Measurements from ENCODE around the gene SLCO4A1.
"Not testable (repeated sequence)": the region's sequence is repeated elsewhere in the genome, so short reads cannot be mapped to it uniquely, and the experiment has no call there.

Gene SLCO4A1

GRCh38 chr20:62666736-62667529 is 24.6 kb downstream of the SLCO4A1 start:
- DNase-seq, result no peak

GRCh38 chr20:62667530-62668440 is 25.5 kb downstream of the SLCO4A1 start:
- DNase-seq, result no peak

- DNase-seq, result no peak
Measured at GRCh38 chr20:62668441-62669027, 26.2 kb downstream of the SLCO4A1 start.

GRCh38 chr20:62669249-62669648 is 26.9 kb downstream of the SLCO4A1 start:
- no peak for DNase-seq

- no peak for DNase-seq
Measured at GRCh38 chr20:62670156-62670555, 27.9 kb downstream of the SLCO4A1 start.

GRCh38 chr20:62670998-62671397 is 28.7 kb downstream of the SLCO4A1 start:
- no peak for DNase-seq

- DNase-seq, result no peak
Measured at GRCh38 chr20:62671765-62672164, 29.5 kb downstream of the SLCO4A1 start.

- DNase-seq, result no peak
Measured at GRCh38 chr20:62674370-62674769, 32.1 kb downstream of the SLCO4A1 start.

GRCh38 chr20:62675156-62675876 is 33.0 kb downstream of the SLCO4A1 start:
- DNase-seq, result no peak

- no peak for DNase-seq
Measured at GRCh38 chr20:62675877-62676260, 33.6 kb downstream of the SLCO4A1 start.

- DNase-seq, result no peak
Measured at GRCh38 chr20:62676976-62677375, 34.7 kb downstream of the SLCO4A1 start.

GRCh38 chr20:62677678-62678077 is 35.4 kb downstream of the SLCO4A1 start:
- DNase-seq, result no peak

- DNase-seq, result no peak
Measured at GRCh38 chr20:62678553-62678952, 36.2 kb downstream of the SLCO4A1 start.

- DNase-seq, result no peak
Measured at GRCh38 chr20:62679978-62680589, 37.8 kb downstream of the SLCO4A1 start.

- no peak for DNase-seq
Measured at GRCh38 chr20:62682912-62683517, 40.7 kb downstream of the SLCO4A1 start.

- DNase-seq, result not testable (repeated sequence)
Measured at GRCh38 chr20:62683660-62684322, 41.5 kb downstream of the SLCO4A1 start.

GRCh38 chr20:62684981-62685380 is 42.7 kb downstream of the SLCO4A1 start:
- DNase-seq, result no peak

- DNase-seq, result no peak
Measured at GRCh38 chr20:62685781-62686555, 43.7 kb downstream of the SLCO4A1 start.

GRCh38 chr20:62686869-62687830 is 44.8 kb downstream of the SLCO4A1 start:
- no peak for DNase-seq

All from activated CD8-positive, alpha-beta memory T cell treated with anti-CD3 and anti-CD28 coated beads for 24 hours (primary cell).